ENCODE data around the gene TP53I11.

DNA sequence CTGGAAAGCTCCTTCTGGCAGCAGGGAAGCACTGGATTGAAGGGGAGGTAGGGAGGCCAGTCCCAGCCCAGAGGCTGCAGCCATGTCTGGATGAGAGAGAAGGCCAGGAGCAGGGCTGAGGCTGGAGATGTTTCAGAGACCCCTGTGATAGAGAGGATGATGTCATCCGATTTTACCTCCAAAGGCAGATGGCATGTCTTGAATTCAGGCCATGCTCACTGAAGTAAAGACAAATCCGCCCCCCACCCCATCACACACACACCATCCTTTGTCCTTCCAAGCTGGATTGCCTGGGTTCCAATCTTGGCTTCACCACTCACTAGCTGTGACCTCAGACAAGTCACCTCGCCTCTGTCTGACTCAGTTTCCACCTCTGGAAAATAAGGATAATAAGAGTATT lies 47.2 kb downstream of the TP53I11 start:
- TF ChIP-seq, protein P1, sequence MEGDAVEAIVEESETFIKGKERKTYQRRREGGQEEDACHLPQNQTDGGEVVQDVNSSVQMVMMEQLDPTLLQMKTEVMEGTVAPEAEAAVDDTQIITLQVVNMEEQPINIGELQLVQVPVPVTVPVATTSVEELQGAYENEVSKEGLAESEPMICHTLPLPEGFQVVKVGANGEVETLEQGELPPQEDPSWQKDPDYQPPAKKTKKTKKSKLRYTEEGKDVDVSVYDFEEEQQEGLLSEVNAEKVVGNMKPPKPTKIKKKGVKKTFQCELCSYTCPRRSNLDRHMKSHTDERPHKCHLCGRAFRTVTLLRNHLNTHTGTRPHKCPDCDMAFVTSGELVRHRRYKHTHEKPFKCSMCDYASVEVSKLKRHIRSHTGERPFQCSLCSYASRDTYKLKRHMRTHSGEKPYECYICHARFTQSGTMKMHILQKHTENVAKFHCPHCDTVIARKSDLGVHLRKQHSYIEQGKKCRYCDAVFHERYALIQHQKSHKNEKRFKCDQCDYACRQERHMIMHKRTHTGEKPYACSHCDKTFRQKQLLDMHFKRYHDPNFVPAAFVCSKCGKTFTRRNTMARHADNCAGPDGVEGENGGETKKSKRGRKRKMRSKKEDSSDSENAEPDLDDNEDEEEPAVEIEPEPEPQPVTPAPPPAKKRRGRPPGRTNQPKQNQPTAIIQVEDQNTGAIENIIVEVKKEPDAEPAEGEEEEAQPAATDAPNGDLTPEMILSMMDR (IDR thresholded peaks at IDR 0.05): no peak
- no peak for TF ChIP-seq POLR2A (IDR thresholded peaks at IDR 0.05)

All from lower leg skin (tissue), 3 donors.